ENCODE measurements around the gene APH1B.

DNA sequence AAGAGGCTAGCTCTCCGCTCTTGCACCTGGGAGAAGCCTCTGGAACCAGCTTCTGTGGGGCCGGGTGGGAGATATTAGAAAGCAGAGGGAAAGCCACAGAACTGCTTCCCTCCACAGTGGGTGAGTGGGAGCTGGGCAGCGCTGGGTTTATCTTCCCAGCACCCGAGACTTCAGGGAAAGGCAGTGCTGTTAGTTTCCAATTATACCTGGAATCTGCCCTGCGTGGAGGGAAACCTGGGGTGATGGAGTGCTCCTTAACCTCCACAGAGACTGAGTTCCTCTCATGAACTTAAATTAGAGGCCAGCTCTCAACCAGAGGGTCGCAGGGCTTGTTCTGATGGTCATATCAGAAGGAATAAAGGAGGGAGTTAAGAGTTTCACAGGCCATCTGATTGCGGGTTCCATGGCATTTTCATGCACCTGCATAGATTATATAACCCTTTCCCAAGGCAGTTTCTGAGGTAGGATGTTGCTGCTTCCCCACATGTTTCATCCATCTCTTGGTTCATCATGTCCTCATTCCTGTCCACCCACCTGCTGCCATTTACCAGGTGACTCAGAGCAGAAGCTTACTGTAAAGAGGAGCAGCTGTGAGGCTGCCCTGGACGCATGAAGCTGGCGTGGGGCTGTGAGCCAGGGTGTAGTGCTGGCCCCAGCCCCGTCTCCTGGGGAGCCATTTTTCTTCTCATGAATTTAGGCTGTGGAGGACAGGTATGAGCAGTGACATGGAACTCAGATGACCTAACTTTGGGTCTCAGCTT, 61.8 kb downstream of the APH1B start:
- TF ChIP-seq CTCF (IDR thresholded peaks at IDR 0.05) (no peak), POLR2AphosphoS5 (IDR thresholded peaks at IDR 0.05; ENCODE audit: low read depth, low read length) (no peak), TCF7L2 (IDR thresholded peaks at IDR 0.05; ENCODE audit: low read depth, low read length) (no peak)
- TF ChIP-seq, protein P1, sequence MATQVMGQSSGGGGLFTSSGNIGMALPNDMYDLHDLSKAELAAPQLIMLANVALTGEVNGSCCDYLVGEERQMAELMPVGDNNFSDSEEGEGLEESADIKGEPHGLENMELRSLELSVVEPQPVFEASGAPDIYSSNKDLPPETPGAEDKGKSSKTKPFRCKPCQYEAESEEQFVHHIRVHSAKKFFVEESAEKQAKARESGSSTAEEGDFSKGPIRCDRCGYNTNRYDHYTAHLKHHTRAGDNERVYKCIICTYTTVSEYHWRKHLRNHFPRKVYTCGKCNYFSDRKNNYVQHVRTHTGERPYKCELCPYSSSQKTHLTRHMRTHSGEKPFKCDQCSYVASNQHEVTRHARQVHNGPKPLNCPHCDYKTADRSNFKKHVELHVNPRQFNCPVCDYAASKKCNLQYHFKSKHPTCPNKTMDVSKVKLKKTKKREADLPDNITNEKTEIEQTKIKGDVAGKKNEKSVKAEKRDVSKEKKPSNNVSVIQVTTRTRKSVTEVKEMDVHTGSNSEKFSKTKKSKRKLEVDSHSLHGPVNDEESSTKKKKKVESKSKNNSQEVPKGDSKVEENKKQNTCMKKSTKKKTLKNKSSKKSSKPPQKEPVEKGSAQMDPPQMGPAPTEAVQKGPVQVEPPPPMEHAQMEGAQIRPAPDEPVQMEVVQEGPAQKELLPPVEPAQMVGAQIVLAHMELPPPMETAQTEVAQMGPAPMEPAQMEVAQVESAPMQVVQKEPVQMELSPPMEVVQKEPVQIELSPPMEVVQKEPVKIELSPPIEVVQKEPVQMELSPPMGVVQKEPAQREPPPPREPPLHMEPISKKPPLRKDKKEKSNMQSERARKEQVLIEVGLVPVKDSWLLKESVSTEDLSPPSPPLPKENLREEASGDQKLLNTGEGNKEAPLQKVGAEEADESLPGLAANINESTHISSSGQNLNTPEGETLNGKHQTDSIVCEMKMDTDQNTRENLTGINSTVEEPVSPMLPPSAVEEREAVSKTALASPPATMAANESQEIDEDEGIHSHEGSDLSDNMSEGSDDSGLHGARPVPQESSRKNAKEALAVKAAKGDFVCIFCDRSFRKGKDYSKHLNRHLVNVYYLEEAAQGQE (IDR thresholded peaks at IDR 0.05; ENCODE audit: insufficient read depth in 1 of 2, low read depth in 2 of 2, low read length in 1 of 2): no peak

Data from Panc1 (cell line).